Brain microvascular endothelial cell (primary cell): ENCODE measurements around the gene CASP12.
A peak's percentile ranks its signal among the peaks of the same experiment; 100 is the strongest.

Source experiments
- DNase-seq: peaks from one replicate; pipeline ENCODE4 v3.0.0-alpha.2; 2020
- H3K27ac ChIP-seq: fragments of 250-450 bp; sonication (Bioruptor Pico); 2 replicates; pipeline ENCODE4 v1.5.1; 2020; ENCODE audit warnings: mild to moderate bottlenecking, moderate library complexity
- H3K27me3 ChIP-seq: fragments of 250-450 bp; sonication (Bioruptor Pico); replicated peaks from 2 replicates; pipeline ENCODE4 v1.5.1; 2020; ENCODE audit warnings: mild to moderate bottlenecking
- H3K36me3 ChIP-seq: fragments of 250-450 bp; sonication (Bioruptor Pico); replicated peaks from 2 replicates; pipeline ENCODE4 v1.5.1; 2020; ENCODE audit warnings: mild to moderate bottlenecking
- H3K4me3 ChIP-seq: 2 replicates; pipeline ENCODE4 v1.5.1; 2011; ENCODE audit warnings: low read depth, mild to moderate bottlenecking, control low read depth, low read length, moderate library complexity
- CTCF ChIP-seq: IDR thresholded peaks from 2 replicates; pipeline ENCODE4 v1.5.1; 2011; ENCODE audit warnings: low read depth, mild to moderate bottlenecking, moderate library complexity, low read length, control low read depth, inconsistent platforms; ENCODE audit errors: missing control alignments
- in situ Hi-C: cut with HindIII; loops from 2 replicates; pipeline ENCODE4 v1.10.0; 2017; ENCODE audit warnings: low sequenced_read_pairs, low pct_ligation_motif_present

The CASP12 gene

GRCh38 chr11:104881117-104881794 is 17.0 kb downstream of the CASP12 start:
- H3K4me3 ChIP-seq, result no peak overlapping the region
- no peaks in the 10 kb centered on the region for H3K27me3 ChIP-seq
- DNase-seq, result no peak
- H3K36me3 ChIP-seq, result no peaks in the 10 kb centered on the region
- no peak overlapping the region for H3K27ac ChIP-seq
- in situ Hi-C loops, result no loop called here
- TF ChIP-seq CTCF, result no peak

- H3K4me3 ChIP-seq, result no peak overlapping the region
- in situ Hi-C loops, result no loop called here
- DNase-seq, result no peak
- H3K27me3 ChIP-seq, result no peaks in the 10 kb centered on the region
- H3K36me3 ChIP-seq, result no peaks in the 10 kb centered on the region
- TF ChIP-seq CTCF, result peak; percentile 8
- H3K27ac ChIP-seq, result no peak overlapping the region
Observed at GRCh38 chr11:104879514-104880190, 18.6 kb downstream of the CASP12 start.

- in situ Hi-C loops, result no loop called here
- no peak overlapping the region for H3K27ac ChIP-seq
- no peaks in the 10 kb centered on the region for H3K27me3 ChIP-seq
- no peaks in the 10 kb centered on the region for H3K36me3 ChIP-seq
- no peak for TF ChIP-seq CTCF
- DNase-seq, result no peak
- H3K4me3 ChIP-seq, result no peak overlapping the region
Observed at GRCh38 chr11:104876861-104877431, 21.3 kb downstream of the CASP12 start.

DNA sequence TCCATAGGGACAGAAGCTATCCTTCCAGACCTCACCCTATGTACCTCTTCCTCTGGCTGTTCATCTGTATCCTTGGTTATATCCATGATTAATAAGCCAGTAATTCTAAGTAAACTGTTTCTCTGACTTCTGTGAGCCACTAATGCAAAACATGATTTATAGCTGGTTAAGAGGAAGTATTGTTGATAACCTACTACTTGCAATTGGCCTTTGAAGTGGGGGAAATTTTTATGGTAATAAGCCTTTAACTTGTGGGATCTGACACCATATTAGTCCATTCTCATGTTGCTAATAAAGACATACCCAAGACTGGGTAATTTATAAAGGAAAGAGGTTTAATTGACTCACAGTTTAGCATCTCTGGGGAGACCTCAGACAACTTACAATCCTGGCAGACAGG is 21.9 kb downstream of the CASP12 start:
- DNase-seq, result no peak
- no peak overlapping the region for H3K27ac ChIP-seq
- in situ Hi-C loops, result no loop called here
- no peak for TF ChIP-seq CTCF
- no peaks in the 10 kb centered on the region for H3K27me3 ChIP-seq
- no peak overlapping the region for H3K4me3 ChIP-seq
- H3K36me3 ChIP-seq, result no peaks in the 10 kb centered on the region

GRCh38 chr11:104873252-104873651 is 25.0 kb downstream of the CASP12 start:
- Histone ChIP-seq H3K36me3 (no peaks in the 10 kb centered on the region), H3K27ac (no peak overlapping the region), H3K4me3 (no peak overlapping the region), H3K27me3 (no peaks in the 10 kb centered on the region)
- no peak for TF ChIP-seq CTCF
- DNase-seq, result no peak
- in situ Hi-C loops, result no loop called here

DNA sequence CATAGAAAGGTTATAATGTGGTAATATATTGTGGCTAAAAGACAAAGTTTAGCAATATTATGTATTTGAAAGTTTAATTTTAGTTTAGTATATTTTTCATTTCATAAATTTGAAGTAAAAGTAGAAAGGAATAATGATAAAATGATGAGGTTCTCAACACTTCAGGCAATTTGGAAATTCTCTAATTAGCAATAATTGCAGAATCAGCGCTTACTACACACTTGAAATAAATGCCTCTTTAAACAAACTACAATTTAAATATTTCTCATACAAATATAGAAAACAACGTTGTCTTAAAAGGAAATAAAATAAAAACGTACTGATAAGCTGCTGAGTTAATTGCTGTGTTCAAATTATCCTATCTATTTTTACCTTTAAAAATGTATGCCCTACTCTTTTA is 25.9 kb downstream of the CASP12 start:
- no peak for DNase-seq
- no peak overlapping the region for H3K27ac ChIP-seq
- no peaks in the 10 kb centered on the region for H3K36me3 ChIP-seq
- H3K4me3 ChIP-seq, result no peak overlapping the region
- in situ Hi-C loops, result no loop called here
- no peak for TF ChIP-seq CTCF
- no peaks in the 10 kb centered on the region for H3K27me3 ChIP-seq
